Measurements from ENCODE around the gene RNASE9.
"Not testable (repeated sequence)": the region's sequence is repeated elsewhere in the genome, so short reads cannot be mapped to it uniquely, and the experiment has no call there.

RNASE9 gene

GRCh38 chr14:20567199-20567598, 6.4 kb upstream of the RNASE9 start:
- H2AFZ ChIP-seq (ENCODE audit: low read depth, low read length); H3K36me3 ChIP-seq (ENCODE audit: insufficient read depth, low read length); H3K9me3 ChIP-seq (ENCODE audit: low read length); H3K27me3 ChIP-seq (ENCODE audit: insufficient read depth, low read length); H3K4me1 ChIP-seq (ENCODE audit: insufficient read depth, low read length); H3K4me3 ChIP-seq (ENCODE audit: low read length): not testable (repeated sequence)

DNA sequence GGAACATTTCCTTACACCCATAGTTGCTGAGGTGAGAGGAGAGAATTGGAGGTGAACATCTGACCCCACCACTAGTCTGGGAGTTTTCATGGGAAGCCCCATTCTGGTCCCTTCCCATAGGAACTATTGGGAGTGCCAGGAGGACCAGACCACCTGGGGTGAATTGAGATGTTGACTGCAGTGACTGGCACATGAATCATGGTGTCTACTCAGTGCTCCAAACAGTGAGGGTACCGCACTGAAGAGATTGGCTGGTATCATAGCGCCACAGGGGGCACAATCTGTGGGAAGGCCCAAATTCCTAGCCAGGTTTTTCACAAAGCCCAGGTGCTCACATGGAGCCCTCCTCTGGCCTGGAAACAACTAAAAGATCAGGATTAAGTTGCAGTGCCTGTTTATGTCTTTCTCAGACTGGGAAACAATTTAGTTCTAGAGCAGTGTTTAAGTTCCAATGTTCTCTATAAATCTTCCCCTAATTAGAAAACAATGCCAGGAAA, 3.7 kb upstream of the RNASE9 start:
- no peak overlapping the region for H3K4me3 ChIP-seq (ENCODE audit: low read length)
- H3K27me3 ChIP-seq (ENCODE audit: insufficient read depth, low read length), result no peaks in the 10 kb centered on the region
- H2AFZ ChIP-seq (ENCODE audit: low read depth, low read length), result no peak overlapping the region
- H3K4me1 ChIP-seq (ENCODE audit: insufficient read depth, low read length), result no peaks in the 10 kb centered on the region
- H3K36me3 ChIP-seq (ENCODE audit: insufficient read depth, low read length), result no peaks in the 10 kb centered on the region
- no peaks in the 10 kb centered on the region for H3K9me3 ChIP-seq (ENCODE audit: low read length)

- Histone ChIP-seq H2AFZ (ENCODE audit: low read depth, low read length) (no peak overlapping the region), H3K9me3 (ENCODE audit: low read length) (no peaks in the 10 kb centered on the region), H3K36me3 (ENCODE audit: insufficient read depth, low read length) (no peaks in the 10 kb centered on the region), H3K4me3 (ENCODE audit: low read length) (no peak overlapping the region), H3K4me1 (ENCODE audit: insufficient read depth, low read length) (no peaks in the 10 kb centered on the region), H3K27me3 (ENCODE audit: insufficient read depth, low read length) (no peaks in the 10 kb centered on the region)
Measured at GRCh38 chr14:20563971-20564370, 3.1 kb upstream of the RNASE9 start.

- H3K36me3 ChIP-seq (ENCODE audit: insufficient read depth, low read length), result no peaks in the 10 kb centered on the region
Measured at GRCh38 chr14:20559461-20559904, 1.4 kb downstream of the RNASE9 start.

DNA sequence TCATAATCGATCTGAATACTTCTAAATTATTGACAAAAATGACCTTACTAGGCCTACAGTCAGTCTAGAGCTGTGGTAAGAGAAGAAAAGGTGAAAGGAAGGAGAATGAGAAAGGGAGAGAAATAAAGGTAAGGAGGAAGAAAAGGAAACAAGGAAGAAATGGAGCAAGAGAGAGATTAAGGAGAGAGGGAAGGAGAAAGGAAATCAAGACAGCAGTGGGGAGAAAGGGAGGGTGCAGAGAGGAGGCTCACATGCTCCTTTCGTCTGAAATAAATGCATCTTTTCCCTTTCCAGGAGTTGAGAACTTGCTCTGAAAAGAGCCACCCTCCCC, 3.7 kb downstream of the RNASE9 start:
- H3K36me3 ChIP-seq (ENCODE audit: insufficient read depth, low read length), result no peaks in the 10 kb centered on the region

More at GRCh38 chr14:20559461-20559904, 1.4 kb downstream of the RNASE9 start:
- no peak overlapping the region for H2AFZ ChIP-seq (ENCODE audit: low read depth, low read length)
- no peak overlapping the region for H3K4me3 ChIP-seq (ENCODE audit: low read length)
- peaks cover 3% of the 10 kb centered on the region for H3K27me3 ChIP-seq (ENCODE audit: insufficient read depth, low read length)
- H3K9me3 ChIP-seq (ENCODE audit: low read length), result no peaks in the 10 kb centered on the region
- no peaks in the 10 kb centered on the region for H3K4me1 ChIP-seq (ENCODE audit: insufficient read depth, low read length)

GRCh38 chr14:20556500-20557211, 4.2 kb downstream of the RNASE9 start:
- no peak overlapping the region for H2AFZ ChIP-seq (ENCODE audit: low read depth, low read length)
- no peak overlapping the region for H3K4me3 ChIP-seq (ENCODE audit: low read length)
- H3K4me1 ChIP-seq (ENCODE audit: insufficient read depth, low read length), result no peaks in the 10 kb centered on the region
- no peaks in the 10 kb centered on the region for H3K36me3 ChIP-seq (ENCODE audit: insufficient read depth, low read length)
- H3K9me3 ChIP-seq (ENCODE audit: low read length), result no peaks in the 10 kb centered on the region
- H3K27me3 ChIP-seq (ENCODE audit: insufficient read depth, low read length), result peaks cover 3% of the 10 kb centered on the region

More for the DNA sequence above, 3.7 kb downstream of the RNASE9 start:
- Histone ChIP-seq H3K4me3 (ENCODE audit: low read length) (no peak overlapping the region), H3K27me3 (ENCODE audit: insufficient read depth, low read length) (peaks cover 3% of the 10 kb centered on the region), H3K4me1 (ENCODE audit: insufficient read depth, low read length) (no peaks in the 10 kb centered on the region), H3K9me3 (ENCODE audit: low read length) (no peaks in the 10 kb centered on the region), H2AFZ (ENCODE audit: low read depth, low read length) (no peak overlapping the region)

DNA sequence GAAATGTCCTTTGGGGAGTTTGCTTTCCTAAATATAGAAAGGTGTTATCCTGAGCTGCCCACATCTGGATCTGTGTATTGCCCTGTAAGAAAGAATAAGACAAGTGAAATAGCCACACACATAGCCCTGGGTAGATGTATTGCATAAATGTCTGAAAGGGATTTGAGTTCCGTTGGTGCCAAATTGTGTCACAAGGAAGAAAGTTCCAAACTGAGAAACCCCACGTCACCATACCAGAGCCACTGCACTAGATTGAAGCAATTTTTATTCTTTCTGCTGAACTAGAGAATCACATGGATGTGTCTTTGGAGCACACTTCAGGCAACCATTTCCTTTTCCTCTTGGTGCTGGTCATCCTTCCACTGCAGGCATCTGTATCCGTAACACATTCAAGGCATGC, 5.0 kb downstream of the RNASE9 start:
- Histone ChIP-seq H3K4me1 (ENCODE audit: insufficient read depth, low read length) (no peaks in the 10 kb centered on the region), H3K9me3 (ENCODE audit: low read length) (no peaks in the 10 kb centered on the region), H3K27me3 (ENCODE audit: insufficient read depth, low read length) (peaks cover 3% of the 10 kb centered on the region), H3K36me3 (ENCODE audit: insufficient read depth, low read length) (no peaks in the 10 kb centered on the region), H3K4me3 (ENCODE audit: low read length) (no peak overlapping the region), H2AFZ (ENCODE audit: low read depth, low read length) (no peak overlapping the region)

- H3K9me3 ChIP-seq (ENCODE audit: low read length), result no peaks in the 10 kb centered on the region
- H2AFZ ChIP-seq (ENCODE audit: low read depth, low read length), result no peak overlapping the region
- no peaks in the 10 kb centered on the region for H3K4me1 ChIP-seq (ENCODE audit: insufficient read depth, low read length)
- peaks cover 3% of the 10 kb centered on the region for H3K27me3 ChIP-seq (ENCODE audit: insufficient read depth, low read length)
- H3K4me3 ChIP-seq (ENCODE audit: low read length), result no peak overlapping the region
- no peaks in the 10 kb centered on the region for H3K36me3 ChIP-seq (ENCODE audit: insufficient read depth, low read length)
Measured at GRCh38 chr14:20553024-20553423, 7.8 kb downstream of the RNASE9 start.

GRCh38 chr14:20551606-20552005, 9.2 kb downstream of the RNASE9 start:
- no peaks in the 10 kb centered on the region for H3K36me3 ChIP-seq (ENCODE audit: insufficient read depth, low read length)
- no peaks in the 10 kb centered on the region for H3K9me3 ChIP-seq (ENCODE audit: low read length)
- no peak overlapping the region for H2AFZ ChIP-seq (ENCODE audit: low read depth, low read length)
- peaks cover 3% of the 10 kb centered on the region for H3K27me3 ChIP-seq (ENCODE audit: insufficient read depth, low read length)
- H3K4me3 ChIP-seq (ENCODE audit: low read length), result no peak overlapping the region
- no peaks in the 10 kb centered on the region for H3K4me1 ChIP-seq (ENCODE audit: insufficient read depth, low read length)

DNA sequence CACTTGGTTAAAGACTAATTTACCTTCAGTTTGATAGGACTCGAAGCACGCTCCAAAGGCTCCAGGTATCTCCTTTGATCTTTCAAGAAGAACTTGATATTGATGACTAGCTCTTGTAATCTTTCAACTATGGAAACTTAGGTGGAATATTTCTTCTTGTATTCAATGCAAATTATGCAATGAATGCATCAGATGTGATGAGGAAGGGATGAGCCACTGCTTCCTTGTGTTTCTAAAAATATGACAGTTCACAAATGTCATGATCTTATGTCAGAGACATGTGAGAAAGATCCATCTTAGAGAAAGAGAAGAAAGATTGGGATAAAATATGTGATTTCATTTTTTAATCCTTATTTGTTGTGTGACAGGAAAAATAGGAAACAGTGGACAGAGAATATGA, 9.9 kb downstream of the RNASE9 start:
- Histone ChIP-seq H3K4me1 (ENCODE audit: insufficient read depth, low read length) (no peaks in the 10 kb centered on the region), H3K27me3 (ENCODE audit: insufficient read depth, low read length) (peaks cover under 1% of the 10 kb centered on the region), H3K9me3 (ENCODE audit: low read length) (no peaks in the 10 kb centered on the region), H2AFZ (ENCODE audit: low read depth, low read length) (no peak overlapping the region), H3K36me3 (ENCODE audit: insufficient read depth, low read length) (no peaks in the 10 kb centered on the region), H3K4me3 (ENCODE audit: low read length) (no peak overlapping the region)

GRCh38 chr14:20548414-20549158, 12.3 kb downstream of the RNASE9 start:
- Histone ChIP-seq H3K4me1 (ENCODE audit: insufficient read depth, low read length) (no peaks in the 10 kb centered on the region), H2AFZ (ENCODE audit: low read depth, low read length) (no peak overlapping the region), H3K36me3 (ENCODE audit: insufficient read depth, low read length) (no peaks in the 10 kb centered on the region), H3K27me3 (ENCODE audit: insufficient read depth, low read length) (no peaks in the 10 kb centered on the region), H3K9me3 (ENCODE audit: low read length) (no peaks in the 10 kb centered on the region), H3K4me3 (ENCODE audit: low read length) (no peak overlapping the region)

GRCh38 chr14:20546877-20547276, 14.0 kb downstream of the RNASE9 start:
- Histone ChIP-seq H3K36me3 (ENCODE audit: insufficient read depth, low read length) (no peaks in the 10 kb centered on the region), H3K9me3 (ENCODE audit: low read length) (no peaks in the 10 kb centered on the region), H3K4me1 (ENCODE audit: insufficient read depth, low read length) (no peaks in the 10 kb centered on the region), H2AFZ (ENCODE audit: low read depth, low read length) (no peak overlapping the region), H3K4me3 (ENCODE audit: low read length) (no peak overlapping the region), H3K27me3 (ENCODE audit: insufficient read depth, low read length) (no peaks in the 10 kb centered on the region)

- no peaks in the 10 kb centered on the region for H3K9me3 ChIP-seq (ENCODE audit: low read length)
- no peaks in the 10 kb centered on the region for H3K27me3 ChIP-seq (ENCODE audit: insufficient read depth, low read length)
- no peak overlapping the region for H3K4me3 ChIP-seq (ENCODE audit: low read length)
- no peaks in the 10 kb centered on the region for H3K36me3 ChIP-seq (ENCODE audit: insufficient read depth, low read length)
- H3K4me1 ChIP-seq (ENCODE audit: insufficient read depth, low read length), result no peaks in the 10 kb centered on the region
- no peak overlapping the region for H2AFZ ChIP-seq (ENCODE audit: low read depth, low read length)
Measured at GRCh38 chr14:20539906-20540305, 20.9 kb downstream of the RNASE9 start.
